ENCODE measurements around the gene PRPH.
"Not testable (repeated sequence)": the region's sequence is repeated elsewhere in the genome, so short reads cannot be mapped to it uniquely, and the experiment has no call there.

Gene PRPH

DNA sequence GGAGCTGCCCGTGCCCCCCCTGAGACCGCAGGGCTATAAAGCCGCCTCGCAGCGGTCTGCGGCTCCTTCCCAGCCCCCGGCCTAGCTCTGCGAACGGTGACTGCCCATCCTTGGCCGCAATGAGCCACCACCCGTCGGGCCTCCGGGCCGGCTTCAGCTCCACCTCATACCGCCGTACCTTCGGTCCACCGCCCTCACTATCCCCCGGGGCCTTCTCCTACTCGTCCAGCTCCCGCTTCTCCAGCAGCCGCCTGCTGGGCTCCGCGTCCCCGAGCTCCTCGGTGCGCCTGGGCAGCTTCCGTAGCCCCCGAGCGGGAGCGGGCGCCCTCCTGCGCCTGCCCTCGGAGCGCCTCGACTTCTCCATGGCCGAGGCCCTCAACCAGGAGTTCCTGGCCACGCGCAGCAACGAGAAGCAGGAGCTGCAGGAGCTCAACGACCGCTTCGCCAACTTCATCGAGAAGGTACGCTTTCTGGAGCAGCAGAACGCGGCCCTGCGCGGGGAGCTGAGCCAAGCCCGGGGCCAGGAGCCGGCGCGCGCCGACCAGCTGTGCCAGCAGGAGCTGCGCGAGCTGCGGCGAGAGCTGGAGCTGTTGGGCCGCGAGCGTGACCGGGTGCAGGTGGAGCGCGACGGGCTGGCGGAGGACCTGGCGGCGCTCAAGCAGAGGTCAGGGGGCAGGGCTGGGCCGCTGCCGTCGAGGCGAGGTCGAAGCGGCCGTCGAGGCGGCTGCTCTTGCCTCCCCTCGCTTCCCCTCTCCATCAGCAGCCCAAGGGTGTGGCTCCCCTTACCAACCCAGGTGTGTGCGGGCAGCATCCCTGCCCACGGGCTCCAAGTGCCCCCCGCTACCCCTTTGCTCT is at the start of gene PRPH:
Gene PRPH (plus strand): TSS at position 66 of the 855 bp plus-strand sequence. CDS start 54 bp downstream, at position 120.
- DNase-seq: peak in 1 of 2 experiments; percentile 71

DNA sequence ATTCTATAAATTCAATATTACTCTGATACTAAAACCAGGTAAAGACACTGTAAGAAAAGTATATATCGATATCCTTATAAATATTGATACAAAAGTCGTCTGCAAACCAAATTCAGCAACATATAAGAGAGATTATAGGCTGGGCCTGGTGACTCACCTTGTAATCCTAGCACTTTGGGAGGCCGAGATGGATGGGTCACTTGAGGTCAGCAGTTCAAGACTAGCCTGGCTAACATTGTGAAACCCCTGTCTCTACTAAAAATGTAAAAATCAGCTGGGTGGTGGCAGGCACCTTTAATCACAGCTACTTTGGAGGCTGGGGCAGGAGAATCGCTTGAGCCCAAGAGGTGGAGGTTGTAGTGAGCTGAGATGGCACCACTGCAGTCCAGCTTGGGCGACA is 43.6 kb upstream of the PRPH start:
- no peak for DNase-seq

GRCh38 chr12:49253033-49253623 is 41.8 kb upstream of the PRPH start:
- no peak for DNase-seq

GRCh38 chr12:49255456-49255855 is 39.5 kb upstream of the PRPH start:
- not testable (repeated sequence) for DNase-seq

DNA sequence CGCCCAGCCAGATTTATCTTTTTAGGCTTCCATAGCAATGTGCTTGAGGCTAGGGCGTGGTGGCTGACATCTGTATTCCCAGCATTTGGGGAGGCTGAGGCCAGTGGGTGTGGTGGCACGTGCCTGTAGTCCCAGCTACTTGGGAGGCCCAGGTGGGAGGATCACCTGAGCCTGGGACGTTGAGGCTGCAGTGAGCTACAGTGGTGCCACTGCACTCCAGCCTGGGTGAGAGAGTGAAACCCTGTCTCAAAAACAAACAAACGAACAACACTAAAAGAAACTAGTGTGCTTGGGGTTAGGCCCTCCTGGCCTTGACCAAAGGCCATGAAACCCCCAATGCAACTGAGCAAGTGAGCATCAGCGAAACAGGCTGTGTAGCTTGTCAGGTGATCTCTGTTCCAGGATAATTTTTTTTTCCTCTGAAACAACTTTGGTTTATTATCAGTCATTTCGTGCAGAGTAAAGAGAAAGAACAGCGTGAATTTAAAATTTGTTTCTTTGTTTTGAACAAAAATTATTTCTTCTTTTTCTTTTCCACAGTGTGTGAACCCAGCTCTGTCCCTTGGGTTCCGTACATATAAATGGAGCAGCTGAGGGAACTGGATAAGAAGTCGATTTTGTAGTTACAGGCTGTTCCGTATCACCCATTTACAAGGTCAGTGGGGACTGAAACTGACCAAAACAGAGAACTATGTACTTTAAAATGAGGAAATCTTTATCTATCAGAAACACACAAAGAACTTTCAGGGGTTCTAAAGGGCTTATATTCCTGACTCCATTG is 38.9 kb upstream of the PRPH start:
- DNase-seq: no peak

DNA sequence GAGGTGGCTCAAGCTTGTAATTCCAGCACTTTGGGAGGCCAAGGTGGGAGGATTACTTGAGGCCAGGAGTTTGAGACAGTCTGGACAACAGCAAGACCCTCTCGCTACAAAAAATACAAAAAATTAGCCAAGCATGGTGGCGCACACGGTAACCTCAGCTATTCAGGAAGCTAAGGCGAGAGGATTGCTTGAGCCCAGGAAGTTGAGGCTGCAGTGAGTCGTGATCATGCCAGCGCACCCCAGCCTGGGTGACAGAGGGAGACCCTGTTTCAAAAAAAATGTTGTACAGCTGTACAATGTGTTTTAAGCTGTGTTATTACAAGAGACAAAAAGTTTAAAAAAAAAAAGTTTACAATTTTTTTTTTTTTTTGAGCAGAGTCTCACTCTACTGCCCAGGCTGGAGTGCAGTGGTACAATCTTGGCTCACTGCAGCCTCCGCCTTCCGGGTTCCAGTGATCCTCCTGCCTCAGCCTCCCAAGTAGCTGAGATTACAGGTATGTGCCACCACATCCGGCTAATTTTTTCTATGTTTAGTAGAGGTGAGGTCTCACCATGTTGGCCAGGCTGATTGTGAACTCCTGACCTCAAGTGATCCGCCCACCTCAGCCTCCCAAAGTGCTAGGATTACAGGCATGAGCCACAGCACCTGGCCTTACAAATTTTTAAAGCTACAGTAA is 37.3 kb upstream of the PRPH start:
- DNase-seq: not testable (repeated sequence)

GRCh38 chr12:49259452-49259851 is 35.5 kb upstream of the PRPH start:
- DNase-seq: no peak

DNA sequence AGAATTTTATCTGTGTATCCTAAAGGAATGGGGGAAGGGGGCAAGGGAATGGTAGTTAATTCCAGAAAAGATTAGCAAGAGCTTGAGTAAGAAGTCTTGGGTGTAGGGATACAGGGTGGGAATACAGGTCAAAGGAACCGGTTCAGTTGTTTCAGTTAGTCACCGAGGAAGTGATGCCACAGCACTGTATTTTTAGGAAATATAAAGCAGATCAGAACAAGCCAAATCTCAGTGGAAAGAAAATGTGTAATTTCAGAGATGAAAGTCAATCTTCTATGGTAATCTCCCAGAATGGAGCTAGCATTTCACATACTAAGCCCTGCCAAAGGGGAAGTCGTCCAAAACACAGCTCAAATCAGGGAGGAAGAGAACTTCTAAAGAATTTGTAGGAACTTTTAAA is 34.8 kb upstream of the PRPH start:
- DNase-seq: no peak

DNA sequence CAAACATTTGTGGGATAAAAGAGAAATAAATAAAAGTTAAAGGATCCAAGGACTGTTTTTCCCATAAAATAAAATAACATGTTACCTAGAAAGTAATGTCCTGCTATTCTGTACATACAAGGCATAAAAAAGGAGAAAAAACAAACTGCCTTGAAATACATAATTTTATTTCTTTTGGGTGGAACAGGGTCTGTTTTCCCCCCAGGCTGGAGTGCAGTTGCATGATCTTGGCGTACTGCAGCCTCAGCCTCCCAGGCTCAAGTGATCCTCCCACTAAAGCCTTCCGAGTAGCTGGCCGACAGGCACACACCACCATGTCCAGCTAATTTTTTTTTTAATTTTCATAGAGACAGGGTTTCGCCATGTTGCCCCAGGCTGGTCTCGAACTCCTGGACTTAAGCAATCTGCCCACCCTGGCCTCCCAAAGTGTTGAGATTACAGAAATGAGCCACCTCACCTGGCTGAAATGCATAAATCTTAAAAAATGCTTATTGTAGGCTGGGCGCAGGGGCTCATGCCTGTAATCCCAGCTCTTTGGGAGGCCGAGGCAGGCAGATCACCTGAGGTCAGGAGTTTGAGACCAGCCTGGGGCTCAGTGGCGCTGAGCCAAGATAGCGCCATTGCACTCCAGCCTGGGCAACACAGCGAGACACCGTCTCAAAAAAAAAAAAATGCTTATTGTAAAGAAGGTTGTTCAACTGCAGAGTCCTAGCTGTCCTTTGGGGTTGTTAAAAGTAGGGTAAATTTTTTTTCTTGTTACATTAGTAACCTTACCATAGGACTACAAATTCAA is 34.2 kb upstream of the PRPH start:
- no peak for DNase-seq

DNA sequence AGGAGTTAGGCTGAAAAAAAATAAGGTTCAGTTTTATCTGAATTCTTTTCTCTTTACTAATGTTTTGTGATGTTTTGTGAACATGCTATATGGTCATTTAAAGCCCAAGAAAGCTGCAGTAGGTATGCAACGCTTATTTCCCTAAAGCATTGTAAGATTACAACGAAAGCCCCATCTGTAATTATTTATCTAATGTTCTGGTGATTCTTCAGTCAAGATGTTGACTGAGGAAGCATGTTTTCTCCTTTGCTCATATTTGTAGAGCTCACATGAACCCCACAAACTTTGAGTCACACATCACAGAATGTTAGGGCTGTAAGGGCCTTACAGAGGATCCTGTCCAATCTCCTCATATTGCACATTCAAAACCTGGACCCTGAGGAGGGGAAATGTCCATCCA is 33.2 kb upstream of the PRPH start:
- no peak for DNase-seq

DNA sequence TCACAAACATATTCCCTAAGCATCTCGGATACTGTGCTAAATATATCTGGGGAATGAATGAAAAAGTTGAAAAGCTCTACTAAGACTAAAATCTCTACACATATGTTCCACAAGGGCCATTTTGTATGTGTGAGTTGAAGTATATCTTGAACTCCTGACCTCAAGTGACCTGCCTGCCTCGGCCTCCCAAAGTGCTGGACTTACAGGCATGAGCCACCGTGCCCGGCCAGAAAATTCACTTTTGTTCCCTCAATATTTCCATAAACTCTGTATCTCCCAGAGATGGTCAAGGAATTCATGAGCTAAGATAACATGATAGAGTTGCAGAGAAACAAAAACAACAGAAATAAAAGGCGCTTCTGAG is 31.6 kb upstream of the PRPH start:
- no peak for DNase-seq

DNA sequence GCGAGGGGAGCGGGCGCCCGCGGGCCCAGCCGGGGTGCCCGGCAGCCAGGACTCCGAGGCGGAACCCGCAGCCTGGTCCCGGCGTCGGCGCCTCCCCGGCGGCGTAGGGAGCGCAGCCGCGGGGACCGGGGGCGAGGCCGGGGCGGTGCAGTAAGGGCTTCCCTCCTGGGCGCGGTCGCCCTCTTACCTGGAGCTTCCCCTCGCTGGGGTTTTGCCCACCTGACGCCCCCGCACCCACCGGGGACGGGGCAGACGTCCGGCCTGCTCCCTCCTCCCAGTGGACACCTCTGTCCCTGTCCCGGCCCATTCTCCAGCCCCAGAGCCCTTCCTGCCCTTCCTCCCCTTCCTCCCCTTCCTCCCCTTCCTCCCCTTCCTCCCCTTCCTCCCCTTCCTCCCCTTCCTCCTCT is 30.5 kb upstream of the PRPH start:
- peak; percentile 57 to 76 for DNase-seq

- peak; percentile 83 to 97 for DNase-seq
Measured at GRCh38 chr12:49264873-49265792, 29.8 kb upstream of the PRPH start, which contains the start of gene TUBA1C. Gene TUBA1C, plus strand, starts transcription at chr12:49265082. Its CDS starts 100 bp downstream, at chr12:49265182.

GRCh38 chr12:49269191-49269590 is 25.8 kb upstream of the PRPH start:
- not testable (repeated sequence) for DNase-seq

DNA sequence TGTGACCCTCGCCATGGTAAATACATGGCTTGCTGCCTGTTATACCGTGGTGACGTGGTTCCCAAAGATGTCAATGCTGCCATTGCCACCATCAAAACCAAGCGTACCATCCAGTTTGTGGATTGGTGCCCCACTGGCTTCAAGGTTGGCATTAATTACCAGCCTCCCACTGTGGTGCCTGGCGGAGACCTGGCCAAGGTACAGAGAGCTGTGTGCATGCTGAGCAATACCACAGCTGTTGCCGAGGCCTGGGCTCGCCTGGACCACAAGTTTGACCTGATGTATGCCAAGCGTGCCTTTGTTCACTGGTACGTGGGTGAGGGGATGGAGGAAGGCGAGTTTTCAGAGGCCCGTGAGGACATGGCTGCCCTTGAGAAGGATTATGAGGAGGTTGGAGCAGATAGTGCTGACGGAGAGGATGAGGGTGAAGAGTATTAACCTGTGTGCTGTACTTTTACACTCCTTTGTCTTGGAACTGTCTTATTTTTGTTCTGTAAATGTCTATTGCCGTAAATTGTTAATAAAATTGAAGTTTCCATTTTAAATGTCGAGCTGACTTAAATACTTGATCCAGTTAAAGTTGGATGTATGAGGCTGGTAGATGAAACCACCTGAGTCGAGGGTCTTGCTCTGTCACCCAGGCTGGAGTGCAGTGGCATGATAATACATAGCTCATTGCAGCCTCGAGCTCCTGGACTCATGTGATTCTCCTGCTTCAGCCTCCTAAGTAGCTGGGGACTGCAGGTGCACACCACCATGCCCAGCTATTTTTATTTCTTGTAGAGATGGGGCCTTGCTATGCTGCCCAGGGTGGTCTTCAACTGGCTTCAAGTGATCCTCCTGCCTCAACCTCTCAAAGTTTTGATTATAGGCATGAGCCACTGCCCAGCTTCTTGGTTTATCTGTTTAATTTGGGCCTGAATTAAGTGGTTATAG is 21.9 kb upstream of the PRPH start:
- no peak for DNase-seq

DNA sequence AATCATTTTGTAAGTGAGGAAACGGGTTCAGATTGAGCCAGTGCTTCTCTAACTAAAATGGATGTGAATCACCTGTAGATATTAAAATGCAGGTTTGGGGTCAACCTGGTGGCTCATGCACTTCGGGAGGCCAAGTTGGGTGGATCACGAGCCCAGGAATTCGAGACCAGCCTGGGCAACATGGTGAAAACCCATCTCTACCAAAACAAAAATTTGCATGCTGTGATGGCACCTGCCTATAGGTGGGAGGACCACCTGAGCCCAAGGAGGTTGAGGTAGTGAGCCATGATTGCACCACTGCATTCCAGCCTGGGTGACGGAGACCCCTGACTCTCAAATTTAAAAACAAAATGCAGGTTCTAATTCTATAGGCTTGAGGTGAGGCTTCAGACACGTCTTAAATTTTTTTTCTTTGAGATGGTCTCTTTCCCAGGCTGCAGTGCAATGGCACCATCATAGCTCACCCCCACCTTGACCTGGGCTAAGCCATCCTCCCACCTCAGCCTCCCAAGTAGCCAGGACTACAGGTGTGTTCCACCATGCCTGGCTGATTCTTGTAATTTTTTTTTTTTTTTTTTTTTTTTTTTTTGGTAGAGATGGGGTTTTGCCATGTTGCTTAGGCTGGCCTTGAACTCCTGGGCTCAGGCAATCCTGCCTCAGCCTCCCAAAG is 21.1 kb upstream of the PRPH start:
- DNase-seq: no peak

DNA sequence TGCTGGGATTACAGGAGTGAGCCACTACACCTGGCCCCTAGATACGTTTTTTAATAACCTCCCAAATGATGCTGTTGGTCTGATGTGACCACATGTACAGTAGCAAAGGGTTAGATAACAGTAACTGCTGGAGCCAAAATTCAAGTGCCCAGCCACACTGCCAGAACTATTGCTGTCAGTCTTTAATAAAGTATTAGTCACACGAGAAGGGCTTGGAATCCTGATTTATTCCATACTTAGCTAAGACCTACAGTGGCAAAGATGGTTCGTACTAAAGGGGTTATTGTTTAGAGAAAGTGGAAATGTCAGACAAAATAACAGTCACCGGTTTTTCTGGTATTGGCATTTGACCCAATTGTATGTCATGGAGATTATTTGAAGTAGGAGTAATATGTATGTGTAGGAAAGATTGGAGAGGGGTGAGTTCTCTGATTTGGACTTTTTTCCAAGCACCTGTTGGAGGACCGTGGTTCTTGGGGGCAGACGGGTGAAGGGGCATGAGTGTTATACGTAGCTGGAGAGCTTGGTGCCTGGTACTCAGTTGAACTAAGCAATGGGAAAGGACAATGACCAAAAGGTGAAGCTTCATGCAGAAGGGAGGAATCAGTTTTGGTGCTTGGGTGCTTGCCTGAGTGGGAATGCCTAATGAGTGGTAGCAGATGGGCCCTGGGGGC is 20.4 kb upstream of the PRPH start:
- DNase-seq: no peak
